ENCODE data around the gene DGKB. TPM values are rescaled to one million over a fixed set of nuclear protein-coding genes. Genes with fewer than 3 reads are reported as not detected.

Gene DGKB
- total and polyA plus RNA-seq, 7 donors = 0.39 to 22.4 (median 11.3) TPM; not detected in 2

DNA sequence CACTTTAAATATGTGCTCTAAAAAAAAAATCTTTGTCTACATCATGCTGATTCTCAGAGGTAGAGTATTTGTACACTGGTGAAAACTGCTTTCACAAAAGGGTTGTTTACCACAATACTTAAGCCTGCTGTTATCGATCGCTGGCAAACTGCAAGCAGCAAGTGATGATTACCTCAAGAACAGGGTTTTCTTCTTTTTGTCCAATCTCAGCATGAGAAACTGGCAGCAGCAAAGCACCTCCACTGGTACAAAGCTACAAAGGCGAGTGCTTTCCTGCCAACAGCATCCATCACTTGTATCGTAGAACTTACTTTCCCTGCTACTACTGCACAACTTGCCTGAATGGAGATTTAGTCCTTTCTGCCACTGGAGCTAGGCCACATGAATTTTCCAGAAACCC is 276.5 kb downstream of the DGKB start:
- TF ChIP-seq POLR2A (IDR thresholded peaks at IDR 0.05) (no peak), POLR2AphosphoS5 (IDR thresholded peaks at IDR 0.05) (no peak), EP300 (IDR thresholded peaks at IDR 0.05) (no peak)
- TF ChIP-seq, protein P1, sequence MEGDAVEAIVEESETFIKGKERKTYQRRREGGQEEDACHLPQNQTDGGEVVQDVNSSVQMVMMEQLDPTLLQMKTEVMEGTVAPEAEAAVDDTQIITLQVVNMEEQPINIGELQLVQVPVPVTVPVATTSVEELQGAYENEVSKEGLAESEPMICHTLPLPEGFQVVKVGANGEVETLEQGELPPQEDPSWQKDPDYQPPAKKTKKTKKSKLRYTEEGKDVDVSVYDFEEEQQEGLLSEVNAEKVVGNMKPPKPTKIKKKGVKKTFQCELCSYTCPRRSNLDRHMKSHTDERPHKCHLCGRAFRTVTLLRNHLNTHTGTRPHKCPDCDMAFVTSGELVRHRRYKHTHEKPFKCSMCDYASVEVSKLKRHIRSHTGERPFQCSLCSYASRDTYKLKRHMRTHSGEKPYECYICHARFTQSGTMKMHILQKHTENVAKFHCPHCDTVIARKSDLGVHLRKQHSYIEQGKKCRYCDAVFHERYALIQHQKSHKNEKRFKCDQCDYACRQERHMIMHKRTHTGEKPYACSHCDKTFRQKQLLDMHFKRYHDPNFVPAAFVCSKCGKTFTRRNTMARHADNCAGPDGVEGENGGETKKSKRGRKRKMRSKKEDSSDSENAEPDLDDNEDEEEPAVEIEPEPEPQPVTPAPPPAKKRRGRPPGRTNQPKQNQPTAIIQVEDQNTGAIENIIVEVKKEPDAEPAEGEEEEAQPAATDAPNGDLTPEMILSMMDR (IDR thresholded peaks at IDR 0.05) = no peak
- intact Hi-C loops (cut with DNase I) = no loop called here
- Histone ChIP-seq H3K27ac (no peak overlapping the region), H3K36me3 (no peaks in the 10 kb centered on the region), H3K27me3 (no peaks in the 10 kb centered on the region), H3K4me1 (no peaks in the 10 kb centered on the region), H3K9me3 (no peaks in the 10 kb centered on the region), H3K4me3 (no peak overlapping the region)
- no peak for DNase-seq
- 91 to 92% methylated on average over 4 of the region's 4 CpGs for WGBS, 2 donors

DNA sequence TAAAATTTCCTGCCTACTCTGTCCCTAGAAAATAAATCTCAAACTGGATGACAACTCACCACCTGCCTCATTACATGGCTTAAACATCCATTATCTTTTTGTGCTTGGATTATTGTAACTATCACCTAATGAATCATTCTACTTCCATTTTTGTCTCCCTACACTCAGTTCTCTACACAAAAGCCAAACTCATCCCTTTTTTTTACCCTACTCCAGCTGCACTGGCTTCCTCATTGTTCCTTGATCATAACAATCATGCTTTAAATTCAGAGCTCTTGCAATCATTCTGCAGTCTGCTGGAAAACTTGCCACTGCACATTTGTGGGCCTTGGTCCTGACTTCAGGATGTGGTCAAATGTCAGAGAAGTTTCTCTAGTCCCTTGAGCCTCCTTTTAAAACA is 280.0 kb downstream of the DGKB start:
- TF ChIP-seq, protein P1 (IDR thresholded peaks at IDR 0.05) = no peak
- TF ChIP-seq POLR2A (IDR thresholded peaks at IDR 0.05) (no peak), POLR2AphosphoS5 (IDR thresholded peaks at IDR 0.05) (no peak), EP300 (IDR thresholded peaks at IDR 0.05) (no peak)
- Histone ChIP-seq H3K36me3 (no peaks in the 10 kb centered on the region), H3K9me3 (no peaks in the 10 kb centered on the region), H3K4me3 (no peak overlapping the region), H3K27ac (no peak overlapping the region), H3K4me1 (no peaks in the 10 kb centered on the region), H3K27me3 (no peaks in the 10 kb centered on the region)
- DNase-seq = no peak
- intact Hi-C loops (cut with DNase I) = no loop called here

DNA sequence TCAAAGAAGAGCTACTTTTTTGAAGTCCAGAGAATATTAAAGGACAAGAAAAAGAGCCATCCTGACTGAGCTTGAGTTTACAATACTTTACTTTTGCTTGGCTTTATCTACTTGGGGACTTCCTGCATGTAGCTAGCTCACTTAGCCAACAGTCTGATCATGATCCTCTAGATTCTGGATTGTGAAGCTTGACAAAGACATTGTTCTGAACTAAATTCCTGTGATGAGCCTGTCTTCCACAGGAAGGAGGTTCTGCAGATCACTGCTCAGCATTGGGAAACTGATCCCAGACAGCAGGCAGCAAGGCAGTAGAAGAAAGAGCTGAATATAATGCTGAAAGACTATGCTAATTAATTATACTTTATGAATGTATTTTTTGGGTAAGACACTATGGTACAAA is 296.4 kb downstream of the DGKB start:
- no peak overlapping the region for H3K27ac ChIP-seq
- no peak for TF ChIP-seq POLR2AphosphoS5 (IDR thresholded peaks at IDR 0.05)
- no peaks in the 10 kb centered on the region for H3K4me1 ChIP-seq
- no peak overlapping the region for H3K4me3 ChIP-seq
- peaks cover 0 to 5% (median 0%) of the 10 kb centered on the region in 4 donors for H3K9me3 ChIP-seq
- no peaks in the 10 kb centered on the region for H3K27me3 ChIP-seq
- intact Hi-C loops (cut with DNase I) = no loop called here
- no peaks in the 10 kb centered on the region for H3K36me3 ChIP-seq
- DNase-seq = no peak

DNA sequence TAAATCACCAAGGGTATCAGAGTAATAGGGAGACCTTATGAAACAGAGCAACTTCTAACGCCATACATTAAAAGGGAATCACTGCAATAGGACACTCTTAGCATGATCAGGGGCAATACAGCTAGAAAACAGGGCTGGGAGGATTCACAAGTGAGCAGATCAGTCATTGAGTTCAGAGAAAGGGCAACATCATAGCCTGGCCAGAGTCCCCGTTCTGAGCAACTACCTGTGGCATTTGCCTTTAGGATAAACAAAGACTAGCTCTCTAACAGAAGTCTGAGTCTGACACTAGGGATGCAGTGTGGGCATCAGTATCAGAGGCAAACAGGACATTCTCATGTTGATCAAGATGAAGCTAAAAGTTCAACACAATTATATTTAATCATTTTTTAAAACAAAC is 297.9 kb downstream of the DGKB start:
- Histone ChIP-seq H3K4me3 (no peak overlapping the region), H3K4me1 (no peaks in the 10 kb centered on the region), H3K36me3 (no peaks in the 10 kb centered on the region), H3K9me3 (no peaks in the 10 kb centered on the region), H3K27me3 (no peaks in the 10 kb centered on the region), H3K27ac (no peak overlapping the region)
- intact Hi-C loops (cut with DNase I) = no loop called here
- 68 to 69% methylated on average over 2 of the region's 2 CpGs for WGBS, 2 donors
- TF ChIP-seq POLR2A (IDR thresholded peaks at IDR 0.05) (no peak), EP300 (IDR thresholded peaks at IDR 0.05) (no peak), POLR2AphosphoS5 (IDR thresholded peaks at IDR 0.05) (no peak)
- TF ChIP-seq, protein P1 (IDR thresholded peaks at IDR 0.05) = no peak
- no peak for DNase-seq

DNA sequence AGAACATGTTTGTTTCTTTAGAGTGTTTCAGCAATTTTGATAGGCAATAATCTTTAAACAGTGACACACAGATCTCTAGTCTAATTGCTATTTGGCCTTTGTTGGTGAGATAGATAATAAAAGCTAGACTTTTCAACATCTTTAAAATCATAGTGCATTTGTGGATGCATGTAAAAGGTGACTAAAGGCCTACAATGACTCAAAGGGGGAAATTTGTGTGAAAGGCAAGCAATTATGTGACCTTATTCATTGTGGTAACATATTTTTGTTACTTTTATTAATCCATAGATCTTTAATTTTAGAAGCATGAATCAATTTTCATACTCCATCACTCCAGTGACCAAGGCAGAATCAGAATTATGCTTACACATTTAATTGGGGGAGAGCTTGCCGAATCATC is 299.7 kb downstream of the DGKB start:
- 90 to 94% methylated on average over 1 of the region's 1 CpG for WGBS, 2 donors
- intact Hi-C loops (cut with DNase I) = no loop called here
- TF ChIP-seq EP300 (IDR thresholded peaks at IDR 0.05) (no peak), POLR2A (IDR thresholded peaks at IDR 0.05) (no peak)
- TF ChIP-seq, protein P1 (IDR thresholded peaks at IDR 0.05) = no peak

More for the DNA sequence above, 299.7 kb downstream of the DGKB start:
- no peaks in the 10 kb centered on the region for H3K9me3 ChIP-seq
- no peak overlapping the region for H3K27ac ChIP-seq
- no peaks in the 10 kb centered on the region for H3K4me1 ChIP-seq
- H3K27me3 ChIP-seq = no peaks in the 10 kb centered on the region
- DNase-seq = no peak
- H3K36me3 ChIP-seq = no peaks in the 10 kb centered on the region
- H3K4me3 ChIP-seq = no peak overlapping the region

Measured in sigmoid colon (tissue), 7 donors.